Smooth muscle cell (in vitro differentiated cells): ENCODE results near the gene PLCG2. TPM values are rescaled to one million over a fixed set of nuclear protein-coding genes. Genes with fewer than 3 reads are reported as not detected.

Experiments
- DNase-seq: peaks from one replicate; lab custom pipeline; 2025; ENCODE audit not compliant: unreplicated experiment; lab: John Stamatoyannopoulos, UW
- H2AFZ ChIP-seq: fragments of 200-600 bp; sonication (generic); 2 replicates; pipeline ENCODE4 v1.6.0; 2016; ENCODE audit warnings: antibody characterized with exemption, low read depth, mild to moderate bottlenecking
- H3F3A ChIP-seq: fragments of 200-600 bp; sonication (generic); 2 replicates; pipeline ENCODE4 v1.6.0; 2017; ENCODE audit warnings: antibody characterized with exemption, low read depth
- H3K27ac ChIP-seq: fragments of 200-600 bp; sonication (generic); 2 replicates; pipeline ENCODE4 v1.5.1; 2016; ENCODE audit warnings: low read depth, mild to moderate bottlenecking
- H3K27me3 ChIP-seq: fragments of 200-600 bp; sonication (generic); 2 replicates; pipeline ENCODE4 v1.6.1; 2016; ENCODE audit warnings: low read depth, mild to moderate bottlenecking
- H3K36me3 ChIP-seq: fragments of 200-600 bp; sonication (generic); 2 replicates; pipeline ENCODE4 v1.5.1; 2016; ENCODE audit warnings: low read depth
- H3K4me1 ChIP-seq: fragments of 200-600 bp; sonication (generic); 2 replicates; pipeline ENCODE4 v1.5.1; 2016; ENCODE audit warnings: low read depth
- H3K4me2 ChIP-seq: fragments of 200-600 bp; sonication (generic); 2 replicates; pipeline ENCODE4 v1.6.0; 2016; ENCODE audit warnings: mild to moderate bottlenecking
- H3K4me3 ChIP-seq: fragments of 200-600 bp; sonication (generic); 2 replicates; pipeline ENCODE4 v1.5.1; 2016; ENCODE audit warnings: mild to moderate bottlenecking
- H3K79me2 ChIP-seq: fragments of 200-600 bp; sonication (generic); 2 replicates; pipeline ENCODE4 v1.6.0; 2016; ENCODE audit warnings: low read depth, mild to moderate bottlenecking
- H3K9ac ChIP-seq: fragments of 200-600 bp; sonication (generic); 2 replicates; pipeline ENCODE4 v1.6.0; 2016; ENCODE audit warnings: low read depth
- H3K9me3 ChIP-seq: fragments of 200-600 bp; sonication (generic); replicated peaks from 2 replicates; pipeline ENCODE4 v1.5.1; 2016; ENCODE audit warnings: low read depth
- H4K20me1 ChIP-seq: fragments of 200-600 bp; sonication (generic); 2 replicates; pipeline ENCODE4 v1.6.0; 2016; ENCODE audit warnings: low read depth
- CTCF ChIP-seq: fragments of 200-600 bp; sonication (generic); IDR thresholded peaks from 2 replicates; pipeline ENCODE4 v1.5.1; 2017; ENCODE audit warnings: borderline replicate concordance, mild to moderate bottlenecking, antibody characterized with exemption; ENCODE audit not compliant: insufficient read depth, poor library complexity, severe bottlenecking
- WGBS: methylation state at CpG from one replicate; pipeline ENCODE4 v1.1.7; 2016; ENCODE audit warnings: low lambda C conversion rate; 5-methylcytosine and 5-hydroxymethylcytosine counted together
- polyA plus RNA-seq: library from polyadenylated mRNA; unstranded; fragments of >200 nt; fragmentation: Nextera tagmentation; extraction: Ambion mirVana; gene quantifications from 2 replicates; pipeline ENCODE4 v1.2.1, GENCODE V29; 2016
- total RNA-seq: library from RNA; depleted of rRNA; stranded (reverse); fragments of >200 nt; gene quantifications from 2 replicates; pipeline ENCODE4 v1.2.3, GENCODE V29; 2014

PLCG2 gene
- total and polyA plus RNA-seq, 2 experiments from 2014 or later = 1.7 TPM; not detected in 1

GRCh38 chr16:81923296-81923695, 144.2 kb downstream of the PLCG2 start:
- Histone ChIP-seq H3K4me1 (no peaks in the 10 kb centered on the region), H3K9me3 (no peaks in the 10 kb centered on the region), H3K4me3 (no peak overlapping the region), H3F3A (no peaks in the 10 kb centered on the region), H3K79me2 (no peaks in the 10 kb centered on the region), H3K36me3 (no peaks in the 10 kb centered on the region), H4K20me1 (no peaks in the 10 kb centered on the region), H2AFZ (no peak overlapping the region), H3K27me3 (no peaks in the 10 kb centered on the region), H3K9ac (no peak overlapping the region), H3K4me2 (no peak overlapping the region), H3K27ac (no peak overlapping the region)
- no peak for DNase-seq
- 95% methylated on average over 8 of the region's 9 CpGs for WGBS
- TF ChIP-seq CTCF = no peak

- TF ChIP-seq CTCF = no peak
- no peaks in the 10 kb centered on the region for H3K9me3 ChIP-seq
- no peak overlapping the region for H3K4me2 ChIP-seq
- no peak for DNase-seq
- no peaks in the 10 kb centered on the region for H3K36me3 ChIP-seq
- H3K79me2 ChIP-seq = no peaks in the 10 kb centered on the region
- H3K4me3 ChIP-seq = no peak overlapping the region
- H3K4me1 ChIP-seq = no peaks in the 10 kb centered on the region
- WGBS = 90% methylated on average over 8 of the region's 8 CpGs
- H4K20me1 ChIP-seq = no peaks in the 10 kb centered on the region
- H3K27ac ChIP-seq = no peak overlapping the region
- no peak overlapping the region for H3K9ac ChIP-seq
- H3F3A ChIP-seq = no peaks in the 10 kb centered on the region
- no peak overlapping the region for H2AFZ ChIP-seq
- H3K27me3 ChIP-seq = no peaks in the 10 kb centered on the region
Measured at GRCh38 chr16:81925016-81925415, 145.9 kb downstream of the PLCG2 start.

GRCh38 chr16:81926036-81926435, 146.9 kb downstream of the PLCG2 start:
- WGBS = 93% methylated on average over 8 of the region's 9 CpGs
- Histone ChIP-seq H3K4me1 (no peaks in the 10 kb centered on the region), H3K9me3 (no peaks in the 10 kb centered on the region), H3K36me3 (no peaks in the 10 kb centered on the region), H3K9ac (no peak overlapping the region), H3F3A (no peaks in the 10 kb centered on the region), H3K27me3 (no peaks in the 10 kb centered on the region), H3K27ac (no peak overlapping the region), H3K4me2 (no peak overlapping the region), H3K79me2 (no peaks in the 10 kb centered on the region), H3K4me3 (no peak overlapping the region), H4K20me1 (no peaks in the 10 kb centered on the region), H2AFZ (no peak overlapping the region)
- DNase-seq = no peak
- no peak for TF ChIP-seq CTCF

- Histone ChIP-seq H3K9ac (no peak overlapping the region), H3K9me3 (no peaks in the 10 kb centered on the region), H3K36me3 (no peaks in the 10 kb centered on the region), H3K27ac (no peak overlapping the region), H3K27me3 (no peaks in the 10 kb centered on the region), H2AFZ (no peak overlapping the region), H3K79me2 (no peaks in the 10 kb centered on the region), H3K4me1 (no peaks in the 10 kb centered on the region), H4K20me1 (no peaks in the 10 kb centered on the region), H3K4me2 (no peak overlapping the region), H3F3A (no peaks in the 10 kb centered on the region), H3K4me3 (no peak overlapping the region)
- no peak for DNase-seq
- WGBS = 94% methylated on average over 5 of the region's 5 CpGs
- TF ChIP-seq CTCF = no peak
Measured at GRCh38 chr16:81927561-81928185, 148.6 kb downstream of the PLCG2 start.
